Measurements from ENCODE around the gene CGB3.
"Not testable (repeated sequence)": the region's sequence is repeated elsewhere in the genome, so short reads cannot be mapped to it uniquely, and the experiment has no call there.

The CGB3 gene

GRCh38 chr19:49024233-49024632 is at the start of gene CGB3:
TSS of gene CGB3 (minus strand) at chr19:49024333. CDS start at chr19:49023971, 362 bp downstream.
- DNase-seq (ENCODE audit: low spot score), result not testable (repeated sequence)

- DNase-seq (ENCODE audit: low spot score), result no peak
These were observed 47.9 kb upstream of the CGB3 start for GRCh38 chr19:49071860-49072547.

GRCh38 chr19:49070416-49070815 is 46.3 kb upstream of the CGB3 start:
- no peak for DNase-seq (ENCODE audit: low spot score)

- peak; percentile 24 for DNase-seq (ENCODE audit: low spot score)
These were observed 44.9 kb upstream of the CGB3 start for GRCh38 chr19:49069026-49069425.

GRCh38 chr19:49067554-49067953 is 43.4 kb upstream of the CGB3 start:
- DNase-seq (ENCODE audit: low spot score), result no peak

GRCh38 chr19:49065905-49066512 is 41.9 kb upstream of the CGB3 start:
- DNase-seq (ENCODE audit: low spot score), result no peak

- peak; percentile 31 for DNase-seq (ENCODE audit: low spot score)
These were observed 40.9 kb upstream of the CGB3 start, which contains the start of gene NTF4 for GRCh38 chr19:49064768-49065611. TSS of gene NTF4 (minus strand) at chr19:49064818. CDS start at chr19:49061997, 2,821 bp downstream.

GRCh38 chr19:49064029-49064629 is 40.0 kb upstream of the CGB3 start:
- no peak for DNase-seq (ENCODE audit: low spot score)

GRCh38 chr19:49061445-49061844 is 37.3 kb upstream of the CGB3 start:
- no peak for DNase-seq (ENCODE audit: low spot score)

- no peak for DNase-seq (ENCODE audit: low spot score)
These were observed 36.9 kb upstream of the CGB3 start for GRCh38 chr19:49061000-49061399.

- no peak for DNase-seq (ENCODE audit: low spot score)
These were observed 34.9 kb upstream of the CGB3 start for GRCh38 chr19:49059053-49059452.

- peak; percentile 65 for DNase-seq (ENCODE audit: low spot score)
These were observed 34.4 kb upstream of the CGB3 start for GRCh38 chr19:49058562-49058961.

GRCh38 chr19:49057636-49058234 is 33.6 kb upstream of the CGB3 start, which contains the start of gene CGB7:
TSS of gene CGB7 (minus strand) at chr19:49057749. CDS start at chr19:49055375, 2,374 bp downstream.
- peak; percentile 88 for DNase-seq (ENCODE audit: low spot score)

- not testable (repeated sequence) for DNase-seq (ENCODE audit: low spot score)
These were observed 32.9 kb upstream of the CGB3 start for GRCh38 chr19:49056902-49057596.

GRCh38 chr19:49056101-49056901 is 32.2 kb upstream of the CGB3 start:
- DNase-seq (ENCODE audit: low spot score), result peak; percentile 80

GRCh38 chr19:49050376-49051033 is 26.4 kb upstream of the CGB3 start:
- peak; percentile 63 for DNase-seq (ENCODE audit: low spot score)

- DNase-seq (ENCODE audit: low spot score), result not testable (repeated sequence)
These were observed 25.7 kb upstream of the CGB3 start for GRCh38 chr19:49049834-49050233.

GRCh38 chr19:49049011-49049410 is 24.9 kb upstream of the CGB3 start, which contains the start of gene CGB8:
TSS of gene CGB8 (minus strand) at chr19:49049111. CDS start at chr19:49048739, 372 bp downstream.
- not testable (repeated sequence) for DNase-seq (ENCODE audit: low spot score)

- DNase-seq (ENCODE audit: low spot score), result not testable (repeated sequence)
These were observed 19.4 kb upstream of the CGB3 start, which contains the start of gene CGB5 for GRCh38 chr19:49043548-49043947. TSS of gene CGB5 (plus strand) at chr19:49043848. CDS start at chr19:49044210, 362 bp downstream.
